Measurements from ENCODE around the gene BCAS1.

The BCAS1 gene

GRCh38 chr20:53918949-53919361 is 151.4 kb downstream of the BCAS1 start:
- peak; percentile 51 for DNase-seq

- DNase-seq = no peak
Observed at GRCh38 chr20:53918020-53918311, 152.4 kb downstream of the BCAS1 start.

- peak; percentile 49 for DNase-seq
Observed at GRCh38 chr20:53917145-53918019, 153.0 kb downstream of the BCAS1 start.

- DNase-seq = no peak
Observed at GRCh38 chr20:53916173-53916512, 154.3 kb downstream of the BCAS1 start.

GRCh38 chr20:53915446-53916172 is 154.8 kb downstream of the BCAS1 start:
- DNase-seq = peak; percentile 98

- no peak for DNase-seq
Observed at GRCh38 chr20:53914781-53915445, 155.5 kb downstream of the BCAS1 start.

GRCh38 chr20:53914091-53914780 is 156.2 kb downstream of the BCAS1 start:
- DNase-seq = peak; percentile 49

GRCh38 chr20:53911301-53911700 is 159.1 kb downstream of the BCAS1 start:
- DNase-seq = peak; percentile 23

GRCh38 chr20:53910351-53911002 is 159.9 kb downstream of the BCAS1 start:
- peak; percentile 35 for DNase-seq

GRCh38 chr20:53907968-53908751 is 162.2 kb downstream of the BCAS1 start:
- peak; percentile 35 for DNase-seq

- no peak for DNase-seq
Observed at GRCh38 chr20:53905820-53906191, 164.6 kb downstream of the BCAS1 start.

- DNase-seq = no peak
Observed at GRCh38 chr20:53905019-53905819, 165.2 kb downstream of the BCAS1 start.

GRCh38 chr20:53904261-53904660 is 166.1 kb downstream of the BCAS1 start:
- DNase-seq = no peak

- DNase-seq = no peak
Observed at GRCh38 chr20:53903652-53903987, 166.8 kb downstream of the BCAS1 start.

- no peak for DNase-seq
Observed at GRCh38 chr20:53902968-53903651, 167.3 kb downstream of the BCAS1 start.

- DNase-seq = no peak
Observed at GRCh38 chr20:53901497-53902096, 168.8 kb downstream of the BCAS1 start.

GRCh38 chr20:53901064-53901463 is 169.3 kb downstream of the BCAS1 start:
- no peak for DNase-seq

GRCh38 chr20:53900380-53900999 is 169.9 kb downstream of the BCAS1 start:
- DNase-seq = no peak

- DNase-seq = peak; percentile 79
Observed at GRCh38 chr20:53899351-53900167, 170.8 kb downstream of the BCAS1 start.

All from activated CD8-positive, alpha-beta memory T cell treated with anti-CD3 and anti-CD28 coated beads, Interleukin-2, amount 50 U/mL, for 48 hours (primary cell).